GM12872 (cell line): Measurements from ENCODE around the gene CYP4F11.

Experiments used
- CTCF ChIP-seq: IDR thresholded peaks from 3 replicates; pipeline ENCODE4 v1.5.1; 2011; ENCODE audit warnings: low read depth, mild to moderate bottlenecking, low read length, moderate library complexity; ENCODE audit not compliant: insufficient read depth

The CYP4F11 gene

GRCh38 chr19:15897738-15898276 lies 36.5 kb downstream of the CYP4F11 start, which contains the start of gene CYP4F2:
Gene CYP4F2, minus strand, starts transcription at chr19:15898074. Its CDS starts 463 bp downstream, at chr19:15897611.
- TF ChIP-seq CTCF = no peak

- no peak for TF ChIP-seq CTCF
Measured at GRCh38 chr19:15897026-15897737, 37.1 kb downstream of the CYP4F11 start.

GRCh38 chr19:15895876-15896430 lies 38.4 kb downstream of the CYP4F11 start:
- no peak for TF ChIP-seq CTCF

GRCh38 chr19:15894359-15894758 lies 40.0 kb downstream of the CYP4F11 start:
- TF ChIP-seq CTCF = no peak

- no peak for TF ChIP-seq CTCF
Measured at GRCh38 chr19:15893477-15893876, 40.9 kb downstream of the CYP4F11 start.

GRCh38 chr19:15892012-15892411 lies 42.3 kb downstream of the CYP4F11 start:
- no peak for TF ChIP-seq CTCF

- TF ChIP-seq CTCF = no peak
Measured at GRCh38 chr19:15891434-15891833, 42.9 kb downstream of the CYP4F11 start.
